GM12801 (cell line): Measurements from ENCODE around the gene FAM131B.

Experiments
- TF ChIP-seq, protein P1 (sequence below): IDR thresholded peaks from one replicate; pipeline ENCODE4 v1.5.1; 2011; ENCODE audit warnings: control low read depth; ENCODE audit not compliant: insufficient read length; ENCODE audit errors: extremely low read depth

Gene FAM131B

GRCh38 chr7:143355450-143356385 lies 6.8 kb downstream of the FAM131B start:
- TF ChIP-seq, protein P1, sequence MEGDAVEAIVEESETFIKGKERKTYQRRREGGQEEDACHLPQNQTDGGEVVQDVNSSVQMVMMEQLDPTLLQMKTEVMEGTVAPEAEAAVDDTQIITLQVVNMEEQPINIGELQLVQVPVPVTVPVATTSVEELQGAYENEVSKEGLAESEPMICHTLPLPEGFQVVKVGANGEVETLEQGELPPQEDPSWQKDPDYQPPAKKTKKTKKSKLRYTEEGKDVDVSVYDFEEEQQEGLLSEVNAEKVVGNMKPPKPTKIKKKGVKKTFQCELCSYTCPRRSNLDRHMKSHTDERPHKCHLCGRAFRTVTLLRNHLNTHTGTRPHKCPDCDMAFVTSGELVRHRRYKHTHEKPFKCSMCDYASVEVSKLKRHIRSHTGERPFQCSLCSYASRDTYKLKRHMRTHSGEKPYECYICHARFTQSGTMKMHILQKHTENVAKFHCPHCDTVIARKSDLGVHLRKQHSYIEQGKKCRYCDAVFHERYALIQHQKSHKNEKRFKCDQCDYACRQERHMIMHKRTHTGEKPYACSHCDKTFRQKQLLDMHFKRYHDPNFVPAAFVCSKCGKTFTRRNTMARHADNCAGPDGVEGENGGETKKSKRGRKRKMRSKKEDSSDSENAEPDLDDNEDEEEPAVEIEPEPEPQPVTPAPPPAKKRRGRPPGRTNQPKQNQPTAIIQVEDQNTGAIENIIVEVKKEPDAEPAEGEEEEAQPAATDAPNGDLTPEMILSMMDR = no peak

DNA sequence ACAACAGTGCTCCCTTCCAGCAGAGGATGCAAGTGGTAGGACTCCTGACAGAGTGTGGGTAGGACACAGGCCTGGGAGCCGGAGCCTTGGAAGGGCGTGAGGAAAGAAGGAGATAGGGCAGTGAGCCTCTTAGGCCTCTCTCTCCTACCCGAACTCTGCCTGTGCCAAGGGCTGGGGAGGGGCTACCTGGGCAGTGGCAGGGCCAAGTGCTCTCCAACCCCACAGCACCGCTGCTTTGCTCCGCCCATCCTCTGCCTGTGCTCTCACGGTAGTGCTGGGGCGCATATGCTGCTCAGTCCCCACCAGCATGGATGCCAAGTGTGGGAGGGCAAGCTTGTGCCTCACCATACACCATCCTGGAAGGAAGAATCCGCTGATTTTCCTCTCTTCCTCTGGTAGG lies 7.5 kb downstream of the FAM131B start:
- TF ChIP-seq, protein P1 = no peak

DNA sequence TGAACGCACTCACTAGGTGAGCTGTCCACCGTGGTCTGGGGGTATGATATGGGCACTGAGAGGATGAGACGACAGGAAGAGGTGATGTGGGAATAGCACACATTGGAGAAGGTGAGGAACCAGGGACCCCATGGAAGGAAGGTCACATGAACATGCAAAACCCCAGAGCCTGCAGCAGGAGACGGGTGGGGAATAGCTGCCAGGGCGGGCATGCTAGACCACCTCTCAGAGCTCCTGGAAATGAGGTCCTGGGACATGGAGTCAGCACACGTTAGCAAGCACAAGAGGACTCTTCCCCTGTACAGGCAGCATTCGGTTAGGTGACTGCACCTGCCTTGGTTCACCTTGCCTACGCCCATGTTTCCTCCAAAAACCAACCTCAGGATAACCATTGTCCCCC lies 8.1 kb downstream of the FAM131B start:
- TF ChIP-seq, protein P1 = no peak

DNA sequence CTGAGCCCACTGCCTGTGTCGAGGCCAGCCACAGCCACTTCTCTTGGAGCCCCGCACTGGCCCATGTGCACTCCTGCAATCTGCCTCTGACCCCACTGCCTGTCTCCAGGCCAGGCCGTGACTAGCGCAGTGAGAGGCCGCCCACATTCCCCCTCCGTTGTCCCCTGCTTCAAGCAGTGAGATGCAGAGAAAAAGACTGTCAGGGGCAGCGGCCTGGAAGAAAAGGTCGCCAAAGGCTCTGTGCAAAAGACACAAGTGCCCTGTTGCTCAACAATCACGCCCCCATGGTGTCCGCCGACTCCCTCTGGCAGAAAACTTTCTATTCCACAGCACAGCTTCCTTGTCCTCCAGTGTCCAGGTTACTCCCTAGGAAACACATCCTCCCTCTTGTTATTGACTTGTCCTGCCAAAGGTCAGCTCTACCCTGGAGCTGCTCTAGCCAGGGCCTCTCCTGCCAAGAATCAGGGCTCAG lies 9.9 kb downstream of the FAM131B start:
- TF ChIP-seq, protein P1 = no peak

- TF ChIP-seq, protein P1 = no peak
Measured at GRCh38 chr7:143351574-143351973, 10.9 kb downstream of the FAM131B start.

GRCh38 chr7:143351060-143351459 lies 11.5 kb downstream of the FAM131B start:
- TF ChIP-seq, protein P1 = no peak

DNA sequence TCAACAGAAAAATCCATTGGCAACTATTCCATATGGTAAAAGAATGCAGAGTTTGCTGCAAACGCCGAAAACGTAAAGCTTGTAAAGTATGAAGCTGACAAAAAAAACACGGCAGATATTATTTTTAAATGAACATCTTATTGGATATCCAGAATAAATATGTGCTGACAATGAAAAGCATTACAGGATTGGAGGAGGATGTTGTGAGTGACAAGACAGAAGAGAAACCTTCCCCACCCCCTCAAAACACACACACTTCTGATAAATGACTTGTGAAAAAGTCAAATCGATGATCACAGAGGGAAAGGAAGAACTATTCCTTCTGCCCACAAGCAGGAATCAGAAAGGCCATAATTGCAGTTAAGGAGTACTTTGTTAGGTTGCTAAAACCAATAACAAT lies 14.6 kb downstream of the FAM131B start:
- TF ChIP-seq, protein P1 = no peak
